Measurements from ENCODE around the gene KAT6B. TPM values are rescaled to one million over a fixed set of nuclear protein-coding genes. Genes with fewer than 3 reads are reported as not detected.

The KAT6B gene
- total RNA-seq, 1 donor from 2014 or later: 41.1 TPM

DNA sequence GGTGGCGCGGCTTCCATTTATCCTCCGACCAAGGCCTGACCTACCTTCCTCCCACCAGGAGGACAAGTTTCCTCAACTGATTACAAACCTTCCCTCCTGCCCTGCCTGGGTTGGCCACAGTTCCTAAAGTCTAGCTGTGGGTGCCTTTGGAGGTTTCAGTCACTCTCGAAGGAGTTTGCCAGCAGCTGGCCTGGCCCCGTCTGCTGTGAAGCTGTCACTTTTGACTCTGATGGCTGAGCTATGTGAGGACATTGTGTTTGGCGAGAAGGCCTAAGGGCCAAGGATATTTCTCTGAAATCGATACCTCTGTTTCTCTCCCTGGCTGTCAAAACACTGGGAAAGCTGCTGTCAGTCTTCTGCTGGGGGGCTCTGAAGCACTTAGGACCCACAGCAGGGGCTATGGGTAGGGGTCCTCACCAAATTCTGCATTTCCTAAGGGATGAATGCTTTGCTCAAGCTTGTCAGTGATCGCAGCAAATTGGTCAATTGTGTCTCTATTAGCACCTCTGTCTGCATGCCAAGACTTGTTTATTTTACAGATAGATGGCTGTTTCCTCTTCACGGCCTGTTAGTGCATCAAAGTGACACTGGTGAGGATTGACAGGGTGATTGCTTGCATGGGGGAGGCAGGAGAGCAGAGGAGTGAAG lies 253.2 kb downstream of the KAT6B start:
- TF ChIP-seq, protein P1, sequence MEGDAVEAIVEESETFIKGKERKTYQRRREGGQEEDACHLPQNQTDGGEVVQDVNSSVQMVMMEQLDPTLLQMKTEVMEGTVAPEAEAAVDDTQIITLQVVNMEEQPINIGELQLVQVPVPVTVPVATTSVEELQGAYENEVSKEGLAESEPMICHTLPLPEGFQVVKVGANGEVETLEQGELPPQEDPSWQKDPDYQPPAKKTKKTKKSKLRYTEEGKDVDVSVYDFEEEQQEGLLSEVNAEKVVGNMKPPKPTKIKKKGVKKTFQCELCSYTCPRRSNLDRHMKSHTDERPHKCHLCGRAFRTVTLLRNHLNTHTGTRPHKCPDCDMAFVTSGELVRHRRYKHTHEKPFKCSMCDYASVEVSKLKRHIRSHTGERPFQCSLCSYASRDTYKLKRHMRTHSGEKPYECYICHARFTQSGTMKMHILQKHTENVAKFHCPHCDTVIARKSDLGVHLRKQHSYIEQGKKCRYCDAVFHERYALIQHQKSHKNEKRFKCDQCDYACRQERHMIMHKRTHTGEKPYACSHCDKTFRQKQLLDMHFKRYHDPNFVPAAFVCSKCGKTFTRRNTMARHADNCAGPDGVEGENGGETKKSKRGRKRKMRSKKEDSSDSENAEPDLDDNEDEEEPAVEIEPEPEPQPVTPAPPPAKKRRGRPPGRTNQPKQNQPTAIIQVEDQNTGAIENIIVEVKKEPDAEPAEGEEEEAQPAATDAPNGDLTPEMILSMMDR (IDR thresholded peaks at IDR 0.05): no peak
- no peak overlapping the region for H3K4me3 ChIP-seq
- no peaks in the 10 kb centered on the region for H3K9me3 ChIP-seq
- H3K4me1 ChIP-seq: no peaks in the 10 kb centered on the region
- intact Hi-C loops (cut with DNase I): no loop called here
- no peaks in the 10 kb centered on the region for H3K27me3 ChIP-seq
- no peak for DNase-seq (ENCODE audit: low spot score in 2 of 2)
- no peak overlapping the region for H3K27ac ChIP-seq
- H3K36me3 ChIP-seq: no peaks in the 10 kb centered on the region

GRCh38 chr10:75080554-75080953 lies 254.2 kb downstream of the KAT6B start:
- Histone ChIP-seq H3K4me3 (no peak overlapping the region), H3K36me3 (no peaks in the 10 kb centered on the region), H3K27me3 (no peaks in the 10 kb centered on the region), H3K27ac (no peak overlapping the region), H3K4me1 (no peaks in the 10 kb centered on the region), H3K9me3 (no peaks in the 10 kb centered on the region)
- DNase-seq (ENCODE audit: low spot score in 2 of 2): no peak
- TF ChIP-seq, protein P1 (IDR thresholded peaks at IDR 0.05): no peak
- intact Hi-C loops (cut with DNase I): no loop called here

DNA sequence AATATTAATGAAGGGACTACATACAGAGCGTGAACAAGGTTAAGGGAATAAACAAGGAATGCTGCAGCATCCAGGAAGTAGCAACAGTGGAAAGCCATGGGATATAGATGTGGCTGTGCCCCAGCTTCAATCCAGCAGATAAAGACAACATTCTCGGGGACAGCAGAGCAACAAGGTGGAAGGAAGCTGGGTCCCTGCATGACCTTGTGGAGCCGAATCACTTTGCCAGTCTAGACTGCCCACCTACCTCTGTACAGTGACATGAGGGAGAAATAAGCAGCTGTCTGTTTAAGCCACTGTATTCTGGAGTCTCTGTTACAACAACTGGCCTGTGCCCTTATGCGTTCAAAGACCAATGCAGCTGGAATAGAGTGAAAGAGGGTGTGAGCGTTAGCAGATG lies 255.0 kb downstream of the KAT6B start:
- H3K27me3 ChIP-seq: no peaks in the 10 kb centered on the region
- no peak for DNase-seq (ENCODE audit: low spot score in 2 of 2)
- no peak overlapping the region for H3K4me3 ChIP-seq
- no peak overlapping the region for H3K27ac ChIP-seq
- H3K36me3 ChIP-seq: no peaks in the 10 kb centered on the region
- intact Hi-C loops (cut with DNase I): no loop called here
- H3K9me3 ChIP-seq: no peaks in the 10 kb centered on the region
- TF ChIP-seq, protein P1 (IDR thresholded peaks at IDR 0.05): no peak
- H3K4me1 ChIP-seq: no peaks in the 10 kb centered on the region
